NT2/D1 (cell line): Measurements from ENCODE around the gene ZDHHC11.

Experiments used
- YY1 ChIP-seq: IDR thresholded peaks from 2 replicates; pipeline ENCODE4 v1.6.1; 2011; ENCODE audit not compliant: insufficient read length, insufficient read depth
- ZNF274 ChIP-seq: IDR thresholded peaks from 2 replicates; pipeline ENCODE4 v1.6.1; 2011; ENCODE audit warnings: mild to moderate bottlenecking, low read depth, low read length

DNA sequence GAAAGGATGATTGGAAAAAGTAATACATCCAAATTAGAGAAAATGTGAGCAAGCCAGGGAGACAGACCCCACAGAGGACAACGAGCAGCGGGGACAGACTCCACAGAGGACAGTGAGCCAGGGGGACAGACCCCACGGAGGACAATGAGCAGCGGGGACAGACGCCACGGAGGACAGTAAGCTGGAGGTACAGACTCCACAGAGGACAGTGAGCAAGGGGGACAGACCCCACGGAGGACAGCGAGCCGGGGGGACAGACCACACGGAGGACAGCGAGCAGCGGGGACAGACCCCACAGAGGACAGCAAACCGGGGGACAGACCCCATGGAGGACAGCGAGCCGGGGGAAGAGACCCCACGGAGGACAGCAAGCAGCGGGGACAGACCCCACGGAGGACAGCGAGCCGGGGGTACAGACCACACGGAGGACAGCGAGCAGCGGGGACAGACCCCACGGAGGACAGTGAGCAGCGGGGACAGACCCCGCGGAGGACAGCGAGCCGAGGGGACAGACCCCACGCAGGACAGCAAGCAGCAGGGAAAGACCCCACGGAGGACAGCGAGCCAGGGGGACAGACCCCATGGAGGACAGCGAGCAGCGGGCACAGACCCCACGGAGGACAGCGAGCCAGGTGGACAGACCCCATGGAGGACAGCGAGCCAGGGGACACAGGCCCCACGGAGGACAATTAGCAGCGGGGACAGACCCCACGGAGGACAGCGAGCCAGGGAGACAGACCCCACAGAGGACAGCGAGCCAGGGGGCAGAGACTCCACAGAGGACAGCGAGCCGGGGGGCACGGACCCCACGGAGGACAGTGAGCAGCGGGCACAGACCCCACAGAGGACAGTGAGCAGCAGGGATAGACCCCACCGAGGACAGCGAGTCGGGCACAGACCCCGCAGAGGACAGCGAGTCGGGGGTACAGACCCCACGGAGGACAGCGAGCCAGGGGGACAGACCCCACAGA, 1.9 kb upstream of the ZDHHC11 start:
- no peak for TF ChIP-seq ZNF274
- TF ChIP-seq YY1, result no peak
